Mesendoderm (in vitro differentiated cells): ENCODE results near the gene C17orf113.

ENCODE experiments used
- DNase-seq: peaks from one replicate; pipeline ENCODE4 v3.0.0; 2013
- H2AK5ac ChIP-seq: 2 replicates; pipeline ENCODE4 v1.6.1; 2013; ENCODE audit warnings: low read length, inconsistent platforms
- H2BK120ac ChIP-seq: 2 replicates; pipeline ENCODE4 v1.6.1; 2013; ENCODE audit warnings: low read depth, mild to moderate bottlenecking, low read length, moderate library complexity, mixed read lengths
- H2BK15ac ChIP-seq: replicated peaks from 2 replicates; pipeline ENCODE4 v1.6.1; 2013; ENCODE audit warnings: low read depth, mild to moderate bottlenecking, moderate library complexity
- H2BK5ac ChIP-seq: 2 replicates; pipeline ENCODE4 v1.6.1; 2013; ENCODE audit warnings: low read length, inconsistent platforms
- H3K18ac ChIP-seq: 2 replicates; pipeline ENCODE4 v1.6.1; 2013; ENCODE audit warnings: mild to moderate bottlenecking, low read length, mixed read lengths
- H3K23ac ChIP-seq: one replicate; pipeline ENCODE4 v1.6.1; 2013; ENCODE audit warnings: low read length
- H3K27ac ChIP-seq: 2 replicates; pipeline ENCODE4 v1.5.1; 2013; ENCODE audit warnings: low read depth, mild to moderate bottlenecking, inconsistent platforms, low read length, moderate library complexity
- H3K27me3 ChIP-seq: 2 replicates; pipeline ENCODE4 v1.6.1; 2013; ENCODE audit warnings: low read length, control low read depth, mild to moderate bottlenecking, inconsistent platforms; ENCODE audit not compliant: insufficient read depth, poor library complexity
- H3K36me3 ChIP-seq: 2 replicates; pipeline ENCODE4 v1.6.1; 2013; ENCODE audit warnings: low read length, inconsistent platforms; ENCODE audit not compliant: control insufficient read depth, insufficient read depth
- H3K4ac ChIP-seq: one replicate; pipeline ENCODE4 v1.6.1; 2013; ENCODE audit warnings: low read depth, mild to moderate bottlenecking, low read length, moderate library complexity
- H3K4me1 ChIP-seq: 2 replicates; pipeline ENCODE4 v1.6.1; 2013; ENCODE audit warnings: low read depth, low read length, inconsistent platforms; ENCODE audit not compliant: control insufficient read depth
- H3K4me2 ChIP-seq: 2 replicates; pipeline ENCODE4 v1.6.1; 2013; ENCODE audit warnings: low read length
- H3K4me3 ChIP-seq: 2 replicates; pipeline ENCODE4 v1.5.1; 2013; ENCODE audit warnings: mild to moderate bottlenecking, low read length
- H3K56ac ChIP-seq: one replicate; pipeline ENCODE4 v1.6.1; 2013; ENCODE audit warnings: low read length
- H3K79me1 ChIP-seq: 2 replicates; pipeline ENCODE4 v1.6.1; 2013; ENCODE audit warnings: low read length, inconsistent platforms
- H3K79me2 ChIP-seq: 2 replicates; pipeline ENCODE4 v1.6.1; 2013; ENCODE audit warnings: mild to moderate bottlenecking, low read length; ENCODE audit not compliant: control insufficient read depth, insufficient read depth
- H3K9ac ChIP-seq: 2 replicates; pipeline ENCODE4 v1.6.1; 2013; ENCODE audit warnings: low read length, inconsistent platforms
- H4K5ac ChIP-seq: one replicate; pipeline ENCODE4 v1.6.1; 2013; ENCODE audit warnings: low read length
- H4K8ac ChIP-seq: one replicate; pipeline ENCODE4 v1.6.1; 2013; ENCODE audit warnings: low read depth, mild to moderate bottlenecking, control low read depth, low read length, moderate library complexity
- WGBS: extraction: QIAGEN DNeasy Blood & Tissue Kit; methylation state at CpG from one replicate; pipeline ENCODE4 v1.1.7; 2013; ENCODE audit warnings: low lambda C conversion rate, missing lambda C conversion rate; ENCODE audit not compliant: insufficient coverage; ENCODE audit errors: extremely low coverage; 5-methylcytosine and 5-hydroxymethylcytosine counted together

C17orf113 gene

DNA sequence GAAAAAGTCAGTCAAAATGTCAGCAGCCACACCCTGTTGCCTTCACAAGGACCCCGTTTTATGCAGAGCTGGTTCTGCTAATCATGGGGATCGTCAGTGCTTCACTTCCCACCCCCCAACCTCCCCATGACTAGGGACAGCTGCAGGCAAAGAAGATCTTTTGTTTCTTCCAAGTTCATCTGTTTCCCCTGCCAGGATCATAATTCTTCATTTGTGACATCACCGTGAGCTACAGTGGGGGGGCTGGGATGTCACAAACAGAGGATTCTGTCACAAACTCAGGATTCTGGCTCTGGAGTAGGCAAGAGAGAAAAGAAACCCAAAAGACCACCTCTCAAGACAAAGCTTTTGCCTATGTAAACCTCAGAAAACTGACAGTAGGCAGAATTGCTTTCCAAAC, 57.8 kb downstream of the C17orf113 start:
- Histone ChIP-seq H3K23ac (no peak overlapping the region), H2BK15ac (no peak overlapping the region), H2BK120ac (no peak overlapping the region), H2BK5ac (no peak overlapping the region), H3K4me2 (no peak overlapping the region), H3K79me1 (no peaks in the 10 kb centered on the region), H3K36me3 (peaks cover 29% of the 10 kb centered on the region), H3K18ac (no peak overlapping the region), H3K79me2 (no peaks in the 10 kb centered on the region), H3K4me1 (no peaks in the 10 kb centered on the region), H3K56ac (no peak overlapping the region), H2AK5ac (no peak overlapping the region), H3K27me3 (no peaks in the 10 kb centered on the region), H4K8ac (no peak overlapping the region), H3K4ac (no peak overlapping the region), H3K27ac (no peak overlapping the region), H3K9ac (no peak overlapping the region), H3K4me3 (no peak overlapping the region), H4K5ac (no peak overlapping the region)
- DNase-seq = no peak
- no CpG with 5 or more reads among the region's 3 CpGs for WGBS

DNA sequence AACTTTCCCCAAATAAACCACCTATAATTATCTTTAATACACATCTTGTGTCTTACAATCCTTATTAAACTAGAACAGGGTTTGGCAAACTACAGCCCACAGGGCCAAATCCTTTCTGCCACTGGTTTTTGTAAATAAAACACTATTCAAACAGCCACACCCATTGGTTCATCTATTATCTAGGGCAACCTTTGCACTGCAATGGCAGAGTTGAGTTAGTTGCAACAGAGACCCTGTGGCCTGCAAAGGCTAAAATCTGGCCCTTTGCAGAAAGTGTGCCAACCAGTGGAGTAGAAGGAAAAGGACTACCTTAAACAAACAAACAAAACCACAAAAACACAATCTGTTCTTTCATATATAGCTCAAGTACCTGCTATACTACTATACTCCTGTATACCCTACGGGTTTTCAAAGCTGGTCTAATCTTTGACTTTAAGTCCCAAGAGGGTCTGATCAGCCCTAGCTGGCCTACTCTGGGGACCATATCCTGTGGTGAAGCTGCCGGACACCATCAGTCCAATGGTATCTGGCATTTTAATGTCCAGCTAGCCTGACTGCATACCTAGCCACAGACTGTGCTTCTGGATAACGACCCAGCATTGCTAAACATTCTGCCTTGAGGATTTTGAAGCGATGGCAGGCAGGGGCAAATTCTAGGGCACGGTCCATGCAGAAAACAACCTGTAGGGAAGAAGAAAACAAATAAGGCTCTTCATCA, 60.5 kb downstream of the C17orf113 start:
- Histone ChIP-seq H3K36me3 (peaks cover 23% of the 10 kb centered on the region), H3K4me1 (no peaks in the 10 kb centered on the region), H3K27ac (no peak overlapping the region), H4K5ac (no peak overlapping the region), H3K27me3 (no peaks in the 10 kb centered on the region), H3K4me3 (no peak overlapping the region), H2BK15ac (no peak overlapping the region), H3K4me2 (no peak overlapping the region), H3K23ac (no peak overlapping the region), H4K8ac (no peak overlapping the region), H3K9ac (no peak overlapping the region), H3K4ac (no peak overlapping the region), H3K56ac (no peak overlapping the region), H2BK5ac (no peak overlapping the region), H2AK5ac (no peak overlapping the region), H3K18ac (no peak overlapping the region), H3K79me1 (no peaks in the 10 kb centered on the region), H2BK120ac (no peak overlapping the region), H3K79me2 (no peaks in the 10 kb centered on the region)
- DNase-seq = no peak
- no CpG with 5 or more reads among the region's 5 CpGs for WGBS

DNA sequence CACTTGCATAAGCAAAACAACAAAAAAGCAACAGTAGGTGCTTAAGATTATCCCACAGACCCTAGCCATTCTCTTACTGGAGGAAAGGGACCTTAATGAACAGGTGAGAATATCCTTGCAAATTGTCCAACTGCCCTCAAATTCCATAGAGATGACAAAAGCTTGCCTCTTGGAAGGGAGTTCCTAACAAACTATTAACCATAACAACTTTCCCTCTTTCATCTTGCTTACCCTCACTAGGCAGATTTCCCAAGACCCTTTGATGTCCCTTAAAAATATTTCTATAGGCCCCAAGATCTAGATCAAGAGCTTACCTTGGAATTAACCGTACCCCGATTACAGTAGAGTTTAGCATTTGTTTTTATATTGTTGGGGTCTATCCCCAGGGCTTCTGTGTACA, 62.0 kb downstream of the C17orf113 start:
- peaks cover 24% of the 10 kb centered on the region for H3K36me3 ChIP-seq
- WGBS = no CpG with 5 or more reads among the region's 2 CpGs
- no peak overlapping the region for H2BK15ac ChIP-seq
- H3K79me2 ChIP-seq = no peaks in the 10 kb centered on the region
- no peak overlapping the region for H3K4ac ChIP-seq
- H2BK120ac ChIP-seq = no peak overlapping the region
- no peak overlapping the region for H4K5ac ChIP-seq
- no peak overlapping the region for H4K8ac ChIP-seq
- H3K79me1 ChIP-seq = no peaks in the 10 kb centered on the region
- no peaks in the 10 kb centered on the region for H3K4me1 ChIP-seq
- H3K56ac ChIP-seq = no peak overlapping the region
- no peaks in the 10 kb centered on the region for H3K27me3 ChIP-seq
- no peak overlapping the region for H3K18ac ChIP-seq
- H3K4me3 ChIP-seq = no peak overlapping the region
- H2BK5ac ChIP-seq = no peak overlapping the region
- no peak overlapping the region for H3K9ac ChIP-seq
- no peak overlapping the region for H2AK5ac ChIP-seq
- no peak for DNase-seq
- H3K27ac ChIP-seq = no peak overlapping the region
- H3K23ac ChIP-seq = no peak overlapping the region
- no peak overlapping the region for H3K4me2 ChIP-seq
